Naive thymus-derived CD4-positive, alpha-beta T cell (primary cell): Measurements from ENCODE around the gene LRRC56. TPM values are rescaled to one million over a fixed set of nuclear protein-coding genes. Genes with fewer than 3 reads are reported as not detected.
A peak's percentile ranks its signal among the peaks of the same experiment; 100 is the strongest.

Experiments
- ATAC-seq: fragments of 150-1000 bp; cut with Tn5 transposase; 2 replicates; pipeline ENCODE4 v1.10.0; 2021; ENCODE audit warnings: mild to moderate bottlenecking, moderate library complexity
- CTCF ChIA-PET: fragments of 350-600 bp; sonication (Branson Sonifier 250); formaldehyde crosslinking; loops from one replicate; lab custom pipeline; 2021; ENCODE audit warnings: antibody characterized with exemption; lab: Charles Lee
- POLR2A ChIA-PET: fragments of 350-600 bp; sonication (Branson Sonifier 250); formaldehyde crosslinking; loops from one replicate; lab custom pipeline; 2021; ENCODE audit warnings: antibody characterized with exemption, inconsistent platforms; lab: Charles Lee
- DNase-seq, 9 donors: peaks; one replicate each; pipeline versions ENCODE4 v3.0.0 to v3.0.0-alpha.2; 2020 to 2022; ENCODE audit warnings: mixed read lengths in 1 of 9
- H3K27ac ChIP-seq: one replicate; pipeline ENCODE4 v1.7.0; 2013; ENCODE audit warnings: mild to moderate bottlenecking, low read depth, low read length, moderate library complexity
- H3K27me3 ChIP-seq, 2 donors: one replicate each; pipeline ENCODE4 v1.7.0; 2013; ENCODE audit warnings: low read length in 2 of 2, mild to moderate bottlenecking in 2 of 2, moderate library complexity in 2 of 2; ENCODE audit not compliant: control insufficient read depth in 2 of 2, insufficient read depth in 2 of 2
- H3K36me3 ChIP-seq, 3 experiments: 1 replicate in 2 of 3; 2 replicates in 1 of 3; pipeline ENCODE4 v1.7.0; 2013; ENCODE audit warnings: low read length in 3 of 3, mild to moderate bottlenecking in 3 of 3, moderate library complexity in 1 of 3; ENCODE audit not compliant: insufficient read depth in 3 of 3, control insufficient read depth in 2 of 3
- H3K4me1 ChIP-seq, 2 donors: one replicate each; pipeline ENCODE4 v1.7.0; 2013; ENCODE audit warnings: low read length in 2 of 2, mild to moderate bottlenecking in 2 of 2, moderate library complexity in 1 of 2; ENCODE audit not compliant: control insufficient read depth in 2 of 2, insufficient read depth in 2 of 2
- H3K4me3 ChIP-seq: 2 replicates; pipeline ENCODE4 v1.7.0; 2013; ENCODE audit warnings: mild to moderate bottlenecking, low read length
- H3K9me3 ChIP-seq, 3 experiments: 1 replicate in 2 of 3; 2 replicates in 1 of 3; pipeline ENCODE4 v1.7.0; 2013; ENCODE audit warnings: low read length in 3 of 3; ENCODE audit not compliant: control insufficient read depth in 2 of 3
- H3K27ac Mint-ChIP-seq, 9 donors: one replicate each; pipeline ENCODE4 v1.8.0; 2020 to 2022; ENCODE audit warnings: mixed read lengths in 9 of 9, mild to moderate bottlenecking in 8 of 9, moderate library complexity in 5 of 9, inconsistent platforms in 2 of 9
- H3K27me3 Mint-ChIP-seq, 5 donors: one replicate each; pipeline ENCODE4 v1.8.0; 2021 to 2022; ENCODE audit warnings: mixed read lengths in 5 of 5, mild to moderate bottlenecking in 1 of 5
- H3K36me3 Mint-ChIP-seq, 5 donors: one replicate each; pipeline ENCODE4 v1.8.0; 2020 to 2022; ENCODE audit warnings: mixed read lengths in 5 of 5, mild to moderate bottlenecking in 3 of 5, inconsistent platforms in 1 of 5
- H3K4me1 Mint-ChIP-seq, 7 donors: one replicate each; pipeline ENCODE4 v1.8.0; 2020 to 2022; ENCODE audit warnings: mixed read lengths in 7 of 7, mild to moderate bottlenecking in 3 of 7, inconsistent platforms in 1 of 7
- H3K4me3 Mint-ChIP-seq, 10 donors: one replicate each; pipeline ENCODE4 v1.8.0; 2020 to 2022; ENCODE audit warnings: mild to moderate bottlenecking in 10 of 10, mixed read lengths in 10 of 10, moderate library complexity in 6 of 10, inconsistent platforms in 2 of 10
- H3K9me3 Mint-ChIP-seq, 11 donors: one replicate each; pipeline ENCODE4 v1.8.0; 2020 to 2022; ENCODE audit warnings: mixed read lengths in 11 of 11, mild to moderate bottlenecking in 4 of 11, inconsistent platforms in 1 of 11, moderate library complexity in 1 of 11
- intact Hi-C, 2 donors: fragments of 100-400 bp; cut with micrococcal nuclease; formaldehyde crosslinking; loops; one replicate each; pipeline ENCODE4 v1.15.1; 2023
- polyA plus RNA-seq, 2 donors: library from polyadenylated mRNA; unstranded; fragments of 300-500 nt; fragmentation: Illumina TruSeq; gene quantifications; one replicate each; pipeline ENCODE4 v1.2.3, GENCODE V29; 2021
- total RNA-seq, 6 experiments: library from RNA in 5 of 6; stranded (reverse) in 5 of 6; gene quantifications; 1 replicate in 5 of 6; 2 replicates in 1 of 6; pipeline ENCODE4 v1.2.3 and lab custom pipeline; 2021 to 2026

Gene LRRC56
- total and polyA plus RNA-seq, 7 experiments from 2014 or later: 0.35 to 5.1 (median 3.1) TPM

DNA sequence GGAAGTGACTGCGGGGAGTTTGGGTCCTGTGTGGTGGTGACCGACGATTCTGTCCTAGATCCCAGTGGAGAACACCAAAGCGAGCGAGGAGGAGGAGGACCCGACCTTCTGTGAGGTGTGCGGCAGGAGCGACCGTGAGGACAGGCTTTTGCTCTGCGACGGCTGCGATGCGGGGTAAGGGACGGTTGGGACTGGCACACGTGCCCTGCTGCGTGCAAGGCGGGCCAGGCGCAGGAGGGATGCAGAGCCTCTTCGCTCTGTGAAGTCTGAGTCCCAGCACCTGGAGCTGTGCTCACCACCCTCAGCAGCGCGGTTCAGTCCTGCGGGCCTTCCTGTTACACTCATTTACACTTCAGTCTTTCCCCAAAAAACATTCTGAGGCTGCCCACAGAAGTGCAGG, 55.2 kb downstream of the LRRC56 start:
- no peak for DNase-seq
- ChIA-PET POLR2A (no interaction called here), CTCF (no interaction called here)
- Histone ChIP-seq H3K9me3 (no peaks in the 10 kb centered on the region), H3K4me3 (no peak overlapping the region), H3K36me3 (peaks cover 15 to 81% (median 17%) of the 10 kb centered on the region in 3 experiments), H3K4me1 (peaks cover 9% of the 10 kb centered on the region in 2 donors), H3K27ac (no peak overlapping the region), H3K27me3 (no peaks in the 10 kb centered on the region)
- ATAC-seq: no peak
- peaks cover 0 to 3% (median 0%) of the 10 kb centered on the region in 11 donors for H3K9me3 Mint-ChIP-seq
- H3K27me3 Mint-ChIP-seq: no peaks in the 10 kb centered on the region
- peaks cover 8 to 30% (median 16%) of the 10 kb centered on the region in 7 donors for H3K4me1 Mint-ChIP-seq
- peaks cover 9 to 42% (median 20%) of the 10 kb centered on the region in 5 donors for H3K36me3 Mint-ChIP-seq
- intact Hi-C loops: no loop called here
- no peak overlapping the region for H3K4me3 Mint-ChIP-seq
- H3K27ac Mint-ChIP-seq: peak overlapping the region in 2 of 9 donors; percentile 1 to 51

DNA sequence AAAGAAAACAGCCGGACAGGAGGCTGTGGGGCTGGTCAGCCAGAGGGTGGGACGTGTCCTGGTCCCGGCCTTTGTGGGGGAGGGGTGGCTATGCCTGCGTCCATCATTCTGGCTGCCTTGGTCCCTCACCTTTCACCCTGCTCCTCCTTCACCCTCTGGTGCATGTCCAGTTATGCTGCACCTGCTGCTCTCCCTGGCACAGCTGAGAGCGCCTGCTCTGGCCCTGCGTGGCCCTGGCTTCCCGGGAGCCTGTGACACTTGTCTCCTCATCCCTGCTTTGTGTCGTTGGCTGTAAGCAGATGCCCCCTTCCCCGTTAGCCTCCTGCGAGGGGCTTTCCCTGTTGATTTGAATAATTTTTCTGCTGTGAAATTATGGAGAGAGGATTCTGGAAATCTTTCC, 55.6 kb downstream of the LRRC56 start:
- H3K4me1 ChIP-seq: peaks cover 5% of the 10 kb centered on the region in 2 donors
- CTCF ChIA-PET: no interaction called here
- peaks cover 9 to 41% (median 20%) of the 10 kb centered on the region in 5 donors for H3K36me3 Mint-ChIP-seq

DNA sequence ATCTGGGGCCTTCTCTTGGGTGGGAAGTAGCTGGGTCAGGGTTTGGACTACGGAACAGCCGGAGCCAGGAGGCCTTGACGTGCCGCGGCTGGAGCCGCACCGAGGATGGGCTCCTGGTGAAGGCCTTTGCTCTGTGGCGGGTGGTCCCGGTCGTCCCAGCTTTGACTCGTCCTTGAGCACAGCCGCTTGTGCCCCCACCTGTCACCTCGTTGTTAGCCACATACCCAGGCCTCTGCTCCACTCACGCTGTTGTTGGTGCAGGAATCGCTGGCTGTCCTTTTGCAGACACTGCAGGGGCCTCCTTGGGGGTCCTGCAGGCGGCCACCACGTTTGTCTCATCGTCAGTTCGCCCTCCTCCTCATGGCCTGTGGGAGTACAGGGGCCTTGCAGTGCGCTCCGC, 56.0 kb downstream of the LRRC56 start:
- ATAC-seq (no peak), DNase-seq (no peak)
- Histone ChIP-seq H3K9me3 (no peaks in the 10 kb centered on the region), H3K4me3 (no peak overlapping the region), H3K27me3 (no peaks in the 10 kb centered on the region), H3K4me1 (peaks cover under 1 to 4% of the 10 kb centered on the region in 2 donors), H3K36me3 (peaks cover 12 to 89% (median 21%) of the 10 kb centered on the region in 3 experiments), H3K27ac (no peak overlapping the region)
- CTCF ChIA-PET: no interaction called here
- Mint-ChIP-seq H3K9me3 (peaks cover 0 to 3% (median 0%) of the 10 kb centered on the region in 11 donors), H3K36me3 (peaks cover 8 to 41% (median 17%) of the 10 kb centered on the region in 5 donors), H3K27ac (no peak overlapping the region), H3K4me3 (no peak overlapping the region), H3K27me3 (no peaks in the 10 kb centered on the region), H3K4me1 (peaks cover 0 to 22% (median 8%) of the 10 kb centered on the region in 7 donors)
- intact Hi-C loops: no loop called here
- POLR2A ChIA-PET: no interaction called here

More for the DNA sequence above, 55.6 kb downstream of the LRRC56 start:
- Histone ChIP-seq H3K9me3 (no peaks in the 10 kb centered on the region), H3K4me3 (no peak overlapping the region), H3K27me3 (no peaks in the 10 kb centered on the region), H3K27ac (no peak overlapping the region), H3K36me3 (peaks cover 11 to 85% (median 20%) of the 10 kb centered on the region in 3 experiments)
- no peaks in the 10 kb centered on the region for H3K27me3 Mint-ChIP-seq
- H3K27ac Mint-ChIP-seq: no peak overlapping the region
- H3K4me1 Mint-ChIP-seq: peaks cover 4 to 26% (median 12%) of the 10 kb centered on the region in 7 donors
- peaks cover 0 to 3% (median 0%) of the 10 kb centered on the region in 11 donors for H3K9me3 Mint-ChIP-seq
- intact Hi-C loops: no loop called here
- DNase-seq: no peak
- no peak for ATAC-seq
- H3K4me3 Mint-ChIP-seq: no peak overlapping the region
- POLR2A ChIA-PET: no interaction called here

DNA sequence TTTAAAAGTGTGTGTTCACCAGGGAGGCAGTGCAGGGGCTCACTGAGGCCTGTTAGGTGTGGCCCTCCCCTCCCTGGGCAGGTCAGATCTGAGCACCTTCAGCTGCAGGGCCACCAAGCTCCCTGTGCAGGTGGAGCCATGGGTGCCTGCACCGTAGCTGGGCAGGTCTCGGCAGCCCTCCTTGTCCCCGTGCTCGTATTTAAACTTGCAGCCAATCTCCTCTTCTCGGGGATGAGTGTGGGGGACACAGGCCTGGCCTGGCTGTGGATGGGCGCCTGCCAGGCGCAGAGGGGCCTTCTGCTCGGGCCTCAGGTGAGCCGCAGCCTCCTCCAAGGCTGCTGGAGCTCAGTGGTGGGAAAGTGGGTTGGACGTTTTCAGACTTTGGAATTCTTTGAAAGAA, 58.1 kb downstream of the LRRC56 start:
- ChIA-PET POLR2A (interaction anchor here (0.6 kb wide), 1 partner anchor 352 kb away, joined by 3 read pairs; no protein-coding TSS in a partner anchor), CTCF (no interaction called here)
- no peak overlapping the region for H3K4me3 Mint-ChIP-seq
- H3K27ac Mint-ChIP-seq: no peak overlapping the region
- H3K9me3 ChIP-seq: no peaks in the 10 kb centered on the region
- peaks cover 0 to 4% of the 10 kb centered on the region in 2 donors for H3K4me1 ChIP-seq
- H3K9me3 Mint-ChIP-seq: peaks cover 0 to 3% (median 0%) of the 10 kb centered on the region in 11 donors
- H3K27me3 ChIP-seq: no peaks in the 10 kb centered on the region
- no peak overlapping the region for H3K27ac ChIP-seq
- H3K27me3 Mint-ChIP-seq: no peaks in the 10 kb centered on the region
- ATAC-seq (no peak), DNase-seq (no peak)
- peaks cover 15 to 90% (median 17%) of the 10 kb centered on the region in 3 experiments for H3K36me3 ChIP-seq
- no peak overlapping the region for H3K4me3 ChIP-seq
- H3K36me3 Mint-ChIP-seq: peaks cover 4 to 37% (median 10%) of the 10 kb centered on the region in 5 donors
- H3K4me1 Mint-ChIP-seq: peaks cover 0 to 11% (median 5%) of the 10 kb centered on the region in 7 donors
- intact Hi-C loops: no loop called here

DNA sequence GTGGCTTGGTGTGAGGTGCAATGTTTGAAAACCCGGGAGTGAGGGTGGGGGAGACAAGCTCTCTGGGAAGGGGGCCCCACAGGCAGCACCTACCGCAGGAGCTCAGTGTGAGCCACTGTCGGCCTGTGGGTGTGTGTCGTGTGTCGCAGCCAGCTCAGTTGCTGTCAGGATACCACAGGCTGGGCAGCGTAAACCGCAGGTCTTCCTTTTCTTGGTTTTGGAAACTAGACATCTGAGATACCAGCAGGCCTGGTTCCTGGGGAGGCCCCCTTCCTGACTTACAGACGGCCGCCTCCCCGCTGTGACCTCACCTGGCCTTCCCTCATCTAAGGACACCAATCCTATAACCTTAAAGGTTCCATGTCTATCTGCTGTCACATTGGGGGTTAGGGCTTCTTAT, 59.0 kb downstream of the LRRC56 start:
- Mint-ChIP-seq H3K9me3 (peaks cover 0 to 3% (median 0%) of the 10 kb centered on the region in 11 donors), H3K27ac (peak overlapping the region in 2 of 9 donors; percentile 9 to 55), H3K36me3 (peaks cover 4 to 34% (median 11%) of the 10 kb centered on the region in 5 donors), H3K4me1 (peaks cover 0 to 11% (median 5%) of the 10 kb centered on the region in 7 donors), H3K4me3 (peak overlapping the region in 2 of 10 donors; percentile 16 to 25), H3K27me3 (no peaks in the 10 kb centered on the region)
- Histone ChIP-seq H3K27me3 (no peaks in the 10 kb centered on the region), H3K36me3 (peaks cover 15 to 87% (median 16%) of the 10 kb centered on the region in 3 experiments), H3K4me1 (peaks cover 0 to 4% of the 10 kb centered on the region in 2 donors), H3K27ac (no peak overlapping the region), H3K4me3 (no peak overlapping the region), H3K9me3 (no peaks in the 10 kb centered on the region)
- ChIA-PET CTCF (interaction anchor here (0.7 kb wide), 1 partner anchor 382 kb away, joined by 4 read pairs; no protein-coding TSS in a partner anchor), POLR2A (no interaction called here)
- intact Hi-C loops: no loop called here
- no peak for DNase-seq
- ATAC-seq: no peak

DNA sequence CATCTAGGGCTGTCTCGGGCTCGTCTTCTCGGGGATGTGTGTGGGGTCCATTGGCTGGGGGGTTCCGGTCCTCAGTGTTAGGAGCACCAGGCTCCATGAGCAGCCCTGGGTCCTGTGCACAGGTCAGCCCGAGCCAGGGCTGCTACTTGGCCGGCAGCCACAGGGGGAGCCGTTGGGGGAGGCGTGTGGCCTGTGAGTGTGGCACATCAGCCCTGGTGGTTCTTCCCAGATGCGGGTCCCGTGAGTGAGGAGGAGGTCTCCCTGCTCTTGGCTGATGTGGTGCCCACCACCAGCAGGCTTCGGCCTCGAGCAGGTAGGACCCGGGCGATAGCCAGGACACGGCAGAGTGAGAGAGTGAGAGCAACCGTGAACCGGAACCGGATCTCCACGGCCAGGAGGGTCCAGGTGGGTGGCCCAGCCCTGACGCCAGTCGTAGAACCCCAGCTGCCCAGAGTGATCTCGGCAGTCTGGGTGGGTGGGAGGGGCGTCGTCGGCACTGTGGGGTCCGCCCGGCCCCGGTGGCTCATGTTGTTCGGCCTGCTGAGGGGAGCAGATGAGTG, 59.9 kb downstream of the LRRC56 start:
- Mint-ChIP-seq H3K36me3 (peaks cover 3 to 39% (median 12%) of the 10 kb centered on the region in 5 donors), H3K4me1 (peaks cover 0 to 11% (median 3%) of the 10 kb centered on the region in 7 donors), H3K27me3 (no peaks in the 10 kb centered on the region), H3K4me3 (no peak overlapping the region), H3K9me3 (peaks cover 0 to 3% (median 0%) of the 10 kb centered on the region in 11 donors), H3K27ac (peak overlapping the region in 1 of 9 donors; percentile 36)
- CTCF ChIA-PET: no interaction called here
- intact Hi-C loops: no loop called here
- Histone ChIP-seq H3K4me1 (peaks cover 0 to 4% of the 10 kb centered on the region in 2 donors), H3K9me3 (no peaks in the 10 kb centered on the region), H3K27ac (no peak overlapping the region), H3K4me3 (no peak overlapping the region), H3K36me3 (peaks cover 14 to 90% (median 16%) of the 10 kb centered on the region in 3 experiments), H3K27me3 (no peaks in the 10 kb centered on the region)
- ATAC-seq (peak; percentile 45), DNase-seq (no peak)
- POLR2A ChIA-PET: no interaction called here
